Natural killer cell (primary cell): ENCODE data around the gene MCTP1. TPM values are rescaled to one million over a fixed set of nuclear protein-coding genes. Genes with fewer than 3 reads are reported as not detected.

Experiments used
- ATAC-seq, 3 donors: fragments of 150-1000 bp in 2 of 3; fragments of 200-7000 bp in 1 of 3; cut with Tn5 transposase; 1 replicate in 1 of 3; 2 replicates in 2 of 3; pipeline ENCODE4 v1.10.0; 2021; ENCODE audit warnings: mild to moderate bottlenecking in 2 of 3, moderate library complexity in 2 of 3
- DNase-seq, 2 donors: peaks; one replicate each; pipeline versions ENCODE4 v3.0.0 to v3.0.0-alpha.2; 2013 to 2021; ENCODE audit warnings: mixed read lengths in 1 of 2
- H3K27ac ChIP-seq: one replicate; pipeline ENCODE4 v1.5.1; 2013; ENCODE audit warnings: mild to moderate bottlenecking, low read length
- H3K27me3 ChIP-seq: one replicate; pipeline ENCODE4 v1.6.1; 2013; ENCODE audit warnings: low read length; ENCODE audit not compliant: control insufficient read depth, insufficient read depth
- H3K36me3 ChIP-seq: one replicate; pipeline ENCODE4 v1.6.1; 2013; ENCODE audit warnings: low read length; ENCODE audit not compliant: control insufficient read depth, insufficient read depth
- H3K4me1 ChIP-seq: one replicate; pipeline ENCODE4 v1.6.1; 2013; ENCODE audit warnings: low read length; ENCODE audit not compliant: control insufficient read depth, insufficient read depth
- H3K4me3 ChIP-seq: one replicate; pipeline ENCODE4 v1.5.1; 2013; ENCODE audit warnings: low read length
- H3K9me3 ChIP-seq: one replicate; pipeline ENCODE4 v1.6.1; 2013; ENCODE audit warnings: low read length; ENCODE audit not compliant: control insufficient read depth, insufficient read depth
- H3K27ac Mint-ChIP-seq, 2 donors: one replicate each; pipeline ENCODE4 v1.8.0; 2022; ENCODE audit warnings: mild to moderate bottlenecking in 2 of 2, mixed read lengths in 2 of 2, moderate library complexity in 1 of 2
- H3K27me3 Mint-ChIP-seq, 2 donors: one replicate each; pipeline ENCODE4 v1.8.0; 2022; ENCODE audit warnings: low read depth in 2 of 2, mixed read lengths in 2 of 2
- H3K36me3 Mint-ChIP-seq: one replicate; pipeline ENCODE4 v1.8.0; 2022; ENCODE audit warnings: mixed read lengths
- H3K4me1 Mint-ChIP-seq, 2 donors: one replicate each; pipeline ENCODE4 v1.8.0; 2022; ENCODE audit warnings: mixed read lengths in 2 of 2
- H3K4me3 Mint-ChIP-seq: one replicate; pipeline ENCODE4 v1.8.0; 2022; ENCODE audit warnings: mild to moderate bottlenecking, moderate library complexity, mixed read lengths
- H3K9me3 Mint-ChIP-seq, 2 donors: one replicate each; pipeline ENCODE4 v1.8.0; 2022; ENCODE audit warnings: mixed read lengths in 2 of 2
- CTCF ChIP-seq: fragments of 200-600 bp; IDR thresholded peaks from one replicate; pipeline ENCODE4 v1.8.0; 2022; ENCODE audit warnings: antibody characterized with exemption
- WGBS: methylation state at CpG from one replicate; pipeline ENCODE4 v1.1.7; 2013; ENCODE audit warnings: missing lambda C conversion rate; ENCODE audit not compliant: insufficient coverage; 5-methylcytosine and 5-hydroxymethylcytosine counted together
- intact Hi-C: fragments of 100-400 bp; cut with micrococcal nuclease; formaldehyde crosslinking; loops from one replicate; pipeline ENCODE4 v1.14.2; 2022
- total RNA-seq, 4 donors: library from RNA; stranded (reverse); fragments of 120-200 nt in 1 of 4; gene quantifications; one replicate each; pipeline versions ENCODE4 v1.2.3 to v1.2.4, GENCODE V29; 2013 to 2022

MCTP1 gene
- total RNA-seq, 3 donors from 2014 or later (not counting 1 experiment from before 2014, with no cell fraction given), result 4.7 to 15.1 (median 9.8) TPM

- DNase-seq (no peak), ATAC-seq (no peak)
- Mint-ChIP-seq H3K4me1 (no peaks in the 10 kb centered on the region), H3K9me3 (no peaks in the 10 kb centered on the region), H3K36me3 (no peaks in the 10 kb centered on the region), H3K4me3 (no peak overlapping the region), H3K27me3 (peaks cover 0 to 7% of the 10 kb centered on the region in 2 donors), H3K27ac (no peak overlapping the region)
- Histone ChIP-seq H3K4me3 (no peak overlapping the region), H3K36me3 (no peaks in the 10 kb centered on the region), H3K9me3 (no peaks in the 10 kb centered on the region), H3K27ac (no peak overlapping the region), H3K27me3 (no peaks in the 10 kb centered on the region), H3K4me1 (no peaks in the 10 kb centered on the region)
- intact Hi-C loops, result no loop called here
- no peak for TF ChIP-seq CTCF
- WGBS, result 100% methylated on average over 1 of the region's 1 CpG
Observed at GRCh38 chr5:94725142-94725541, 559.8 kb downstream of the MCTP1 start.

GRCh38 chr5:94715768-94716167, 569.1 kb downstream of the MCTP1 start:
- no peak overlapping the region for H3K4me3 ChIP-seq
- H3K36me3 Mint-ChIP-seq, result no peaks in the 10 kb centered on the region
- peaks cover 5% of the 10 kb centered on the region for H3K36me3 ChIP-seq
- H3K4me3 Mint-ChIP-seq, result no peak overlapping the region
- H3K27ac ChIP-seq, result no peak overlapping the region
- no peak for TF ChIP-seq CTCF
- no peaks in the 10 kb centered on the region for H3K4me1 Mint-ChIP-seq
- ATAC-seq (no peak), DNase-seq (no peak)
- H3K9me3 Mint-ChIP-seq, result no peaks in the 10 kb centered on the region
- no peak overlapping the region for H3K27ac Mint-ChIP-seq
- no peaks in the 10 kb centered on the region for H3K27me3 Mint-ChIP-seq
- WGBS, result 100% methylated on average over 2 of the region's 3 CpGs
- no peaks in the 10 kb centered on the region for H3K27me3 ChIP-seq
- no peaks in the 10 kb centered on the region for H3K4me1 ChIP-seq
- intact Hi-C loops, result no loop called here
- no peaks in the 10 kb centered on the region for H3K9me3 ChIP-seq

GRCh38 chr5:94711785-94712184, 573.1 kb downstream of the MCTP1 start:
- Histone ChIP-seq H3K27ac (no peak overlapping the region), H3K9me3 (no peaks in the 10 kb centered on the region), H3K4me3 (no peak overlapping the region), H3K27me3 (no peaks in the 10 kb centered on the region), H3K36me3 (peaks cover 15% of the 10 kb centered on the region), H3K4me1 (no peaks in the 10 kb centered on the region)
- H3K4me3 Mint-ChIP-seq, result no peak overlapping the region
- no peaks in the 10 kb centered on the region for H3K4me1 Mint-ChIP-seq
- no peak for ATAC-seq
- H3K36me3 Mint-ChIP-seq, result peaks cover 6% of the 10 kb centered on the region
- H3K27me3 Mint-ChIP-seq, result no peaks in the 10 kb centered on the region
- no peak overlapping the region for H3K27ac Mint-ChIP-seq
- intact Hi-C loops, result no loop called here
- no peaks in the 10 kb centered on the region for H3K9me3 Mint-ChIP-seq
- no peak for DNase-seq
- TF ChIP-seq CTCF, result no peak

GRCh38 chr5:94709277-94709676, 575.6 kb downstream of the MCTP1 start:
- intact Hi-C loops, result no loop called here
- peaks cover 10% of the 10 kb centered on the region for H3K36me3 ChIP-seq
- H3K4me3 ChIP-seq, result no peak overlapping the region
- no peak overlapping the region for H3K27ac ChIP-seq
- Mint-ChIP-seq H3K36me3 (peaks cover 6% of the 10 kb centered on the region), H3K4me1 (no peaks in the 10 kb centered on the region), H3K4me3 (no peak overlapping the region), H3K27me3 (no peaks in the 10 kb centered on the region), H3K9me3 (no peaks in the 10 kb centered on the region), H3K27ac (no peak overlapping the region)
- TF ChIP-seq CTCF, result no peak
- WGBS, result 100% methylated on average over 1 of the region's 1 CpG
- ATAC-seq (no peak), DNase-seq (no peak)
- no peaks in the 10 kb centered on the region for H3K27me3 ChIP-seq
- H3K9me3 ChIP-seq, result no peaks in the 10 kb centered on the region
- no peaks in the 10 kb centered on the region for H3K4me1 ChIP-seq
